Measurements from ENCODE around the gene ZNF775.

ZNF775 gene

DNA sequence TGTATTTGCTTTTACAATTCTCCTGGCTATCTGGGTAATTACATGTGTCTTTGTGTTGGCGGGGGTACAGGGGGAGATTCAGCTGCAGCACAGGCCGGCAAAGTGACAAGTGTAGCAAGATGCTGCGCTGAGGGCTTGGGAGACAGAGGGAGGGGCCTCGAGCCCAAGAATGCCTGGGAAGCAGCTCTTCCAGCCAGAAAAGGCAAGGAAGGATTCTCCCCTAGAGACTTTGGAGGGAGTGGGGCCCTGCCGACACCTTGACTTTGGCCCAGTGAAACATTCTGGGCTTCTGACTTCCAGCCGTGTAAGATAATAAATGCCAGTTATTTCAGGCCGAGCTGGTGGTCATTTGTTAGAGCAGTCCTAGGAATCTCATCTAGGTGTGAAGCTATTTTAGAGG, 17.7 kb upstream of the ZNF775 start:
- Histone ChIP-seq H3K4me3 (replicated peaks; ENCODE audit: low read depth, low read length) (no peak overlapping the region), H3K36me3 (ENCODE audit: control insufficient read depth, insufficient read depth, low read length) (no peaks in the 10 kb centered on the region), H3K27me3 (replicated peaks; ENCODE audit: control insufficient read depth, insufficient read depth, low read length) (no peaks in the 10 kb centered on the region)
- TF ChIP-seq, protein P1, sequence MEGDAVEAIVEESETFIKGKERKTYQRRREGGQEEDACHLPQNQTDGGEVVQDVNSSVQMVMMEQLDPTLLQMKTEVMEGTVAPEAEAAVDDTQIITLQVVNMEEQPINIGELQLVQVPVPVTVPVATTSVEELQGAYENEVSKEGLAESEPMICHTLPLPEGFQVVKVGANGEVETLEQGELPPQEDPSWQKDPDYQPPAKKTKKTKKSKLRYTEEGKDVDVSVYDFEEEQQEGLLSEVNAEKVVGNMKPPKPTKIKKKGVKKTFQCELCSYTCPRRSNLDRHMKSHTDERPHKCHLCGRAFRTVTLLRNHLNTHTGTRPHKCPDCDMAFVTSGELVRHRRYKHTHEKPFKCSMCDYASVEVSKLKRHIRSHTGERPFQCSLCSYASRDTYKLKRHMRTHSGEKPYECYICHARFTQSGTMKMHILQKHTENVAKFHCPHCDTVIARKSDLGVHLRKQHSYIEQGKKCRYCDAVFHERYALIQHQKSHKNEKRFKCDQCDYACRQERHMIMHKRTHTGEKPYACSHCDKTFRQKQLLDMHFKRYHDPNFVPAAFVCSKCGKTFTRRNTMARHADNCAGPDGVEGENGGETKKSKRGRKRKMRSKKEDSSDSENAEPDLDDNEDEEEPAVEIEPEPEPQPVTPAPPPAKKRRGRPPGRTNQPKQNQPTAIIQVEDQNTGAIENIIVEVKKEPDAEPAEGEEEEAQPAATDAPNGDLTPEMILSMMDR (IDR thresholded peaks at IDR 0.05; ENCODE audit: insufficient read depth, low read length, poor library complexity, severe bottlenecking), result no peak
- DNase-seq (ENCODE audit: extremely low read depth, insufficient read length), result no peak

GRCh38 chr7:150361807-150362621, 17.1 kb upstream of the ZNF775 start:
- Histone ChIP-seq H3K4me3 (replicated peaks; ENCODE audit: low read depth, low read length) (no peak overlapping the region), H3K27me3 (replicated peaks; ENCODE audit: control insufficient read depth, insufficient read depth, low read length) (no peaks in the 10 kb centered on the region), H3K36me3 (ENCODE audit: control insufficient read depth, insufficient read depth, low read length) (no peaks in the 10 kb centered on the region)
- TF ChIP-seq, protein P1 (IDR thresholded peaks at IDR 0.05; ENCODE audit: insufficient read depth, low read length, poor library complexity, severe bottlenecking), result no peak
- no peak for DNase-seq (ENCODE audit: extremely low read depth, insufficient read length)

DNA sequence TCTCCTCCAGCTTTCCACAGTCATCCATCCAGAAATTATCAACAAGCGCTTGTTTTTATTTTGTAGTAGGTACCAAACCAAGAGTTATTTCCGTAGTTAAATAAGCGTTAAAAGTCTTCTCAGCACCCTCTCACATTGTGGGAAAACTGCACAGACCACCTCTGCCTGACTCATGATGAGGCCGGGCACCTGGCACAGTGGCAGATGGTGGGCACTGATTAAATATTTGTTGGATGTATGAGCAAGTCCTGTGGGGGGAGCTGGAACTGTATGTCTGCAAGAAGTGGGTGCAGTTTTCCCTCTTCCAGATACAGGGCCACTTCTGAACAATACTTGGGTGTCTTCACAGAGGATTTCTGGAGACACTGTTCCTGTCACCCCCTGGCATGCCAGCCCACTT, 15.8 kb upstream of the ZNF775 start:
- DNase-seq (ENCODE audit: extremely low read depth, insufficient read length), result no peak
- TF ChIP-seq, protein P1 (IDR thresholded peaks at IDR 0.05; ENCODE audit: insufficient read depth, low read length, poor library complexity, severe bottlenecking), result no peak
- no peak overlapping the region for H3K4me3 ChIP-seq (replicated peaks; ENCODE audit: low read depth, low read length)

GRCh38 chr7:150363872-150364271, 15.3 kb upstream of the ZNF775 start:
- Histone ChIP-seq H3K27me3 (replicated peaks; ENCODE audit: control insufficient read depth, insufficient read depth, low read length) (no peaks in the 10 kb centered on the region), H3K4me3 (replicated peaks; ENCODE audit: low read depth, low read length) (no peak overlapping the region), H3K36me3 (ENCODE audit: control insufficient read depth, insufficient read depth, low read length) (no peaks in the 10 kb centered on the region)
- TF ChIP-seq, protein P1 (IDR thresholded peaks at IDR 0.05; ENCODE audit: insufficient read depth, low read length, poor library complexity, severe bottlenecking), result no peak
- DNase-seq (ENCODE audit: extremely low read depth, insufficient read length), result peak; percentile 53

More for the DNA sequence above, 15.8 kb upstream of the ZNF775 start:
- Histone ChIP-seq H3K36me3 (ENCODE audit: control insufficient read depth, insufficient read depth, low read length) (no peaks in the 10 kb centered on the region), H3K27me3 (replicated peaks; ENCODE audit: control insufficient read depth, insufficient read depth, low read length) (no peaks in the 10 kb centered on the region)

GRCh38 chr7:150365194-150365593, 13.9 kb upstream of the ZNF775 start:
- no peak for DNase-seq (ENCODE audit: extremely low read depth, insufficient read length)
- Histone ChIP-seq H3K27me3 (replicated peaks; ENCODE audit: control insufficient read depth, insufficient read depth, low read length) (no peaks in the 10 kb centered on the region), H3K4me3 (replicated peaks; ENCODE audit: low read depth, low read length) (no peak overlapping the region), H3K36me3 (ENCODE audit: control insufficient read depth, insufficient read depth, low read length) (no peaks in the 10 kb centered on the region)
- TF ChIP-seq, protein P1 (IDR thresholded peaks at IDR 0.05; ENCODE audit: insufficient read depth, low read length, poor library complexity, severe bottlenecking), result no peak

All from GM06990 (cell line).